ENCODE measurements around the gene NAP1L4.
A peak's percentile ranks its signal among the peaks of the same experiment; 100 is the strongest.

The NAP1L4 gene

DNA sequence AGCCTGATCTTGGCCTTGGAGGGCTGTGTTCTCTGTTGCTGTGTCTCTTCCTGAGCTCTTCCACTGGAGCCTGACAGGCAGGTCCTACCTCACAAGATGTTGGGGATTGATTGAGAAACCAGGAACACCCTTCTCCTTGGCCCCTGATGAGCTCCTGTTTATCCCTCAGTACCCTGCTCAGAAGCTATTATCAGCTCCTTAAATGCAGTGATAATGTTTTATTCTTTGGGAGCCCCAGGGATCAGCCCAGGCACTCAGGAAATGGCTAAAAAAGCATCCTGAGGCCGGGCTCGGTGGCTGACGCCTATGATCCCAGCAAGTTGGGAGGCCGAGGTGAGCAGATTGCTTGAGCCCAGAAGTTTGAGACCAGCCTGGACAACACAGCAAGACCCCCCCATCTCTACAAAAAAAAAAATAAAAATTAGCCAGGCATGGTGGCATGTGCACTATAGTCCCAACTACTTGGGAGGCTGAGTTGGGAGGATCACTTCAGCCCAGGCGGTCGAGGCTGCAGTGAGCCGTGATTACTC, 58.0 kb downstream of the NAP1L4 start:
- DNase-seq: no peak

DNA sequence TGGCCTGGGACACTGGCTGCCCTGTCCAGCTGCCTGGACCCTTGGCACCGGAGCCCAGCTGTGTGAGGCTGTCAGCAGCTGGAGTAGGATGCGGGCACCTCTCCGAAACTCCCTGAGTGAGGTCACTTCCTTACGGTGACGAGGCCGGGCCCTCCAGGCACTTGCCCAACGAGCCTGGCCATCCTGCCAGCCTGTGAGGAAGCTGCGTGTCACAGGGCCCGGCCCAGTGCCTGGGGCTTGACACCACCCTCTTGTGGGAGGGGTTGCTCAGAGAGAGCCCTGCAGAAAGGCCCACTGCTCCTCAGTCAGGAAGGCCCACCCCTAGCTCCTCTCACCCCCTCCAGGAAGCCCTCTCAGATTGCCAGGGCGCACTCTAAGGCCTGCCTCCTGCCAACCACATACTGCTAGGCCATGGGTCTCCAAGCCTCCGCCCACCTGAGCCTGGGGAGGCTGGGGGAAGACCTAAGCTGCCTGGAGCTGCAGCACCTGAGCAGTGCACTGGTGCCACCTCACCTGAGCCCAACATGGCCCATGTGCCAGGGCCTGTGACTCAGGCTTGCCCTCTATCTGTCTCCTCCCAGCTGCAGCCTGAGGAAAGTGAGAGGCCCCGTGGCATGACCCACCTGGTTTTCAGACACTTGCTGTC, 58.6 kb downstream of the NAP1L4 start:
- peak; percentile 52 for DNase-seq

DNA sequence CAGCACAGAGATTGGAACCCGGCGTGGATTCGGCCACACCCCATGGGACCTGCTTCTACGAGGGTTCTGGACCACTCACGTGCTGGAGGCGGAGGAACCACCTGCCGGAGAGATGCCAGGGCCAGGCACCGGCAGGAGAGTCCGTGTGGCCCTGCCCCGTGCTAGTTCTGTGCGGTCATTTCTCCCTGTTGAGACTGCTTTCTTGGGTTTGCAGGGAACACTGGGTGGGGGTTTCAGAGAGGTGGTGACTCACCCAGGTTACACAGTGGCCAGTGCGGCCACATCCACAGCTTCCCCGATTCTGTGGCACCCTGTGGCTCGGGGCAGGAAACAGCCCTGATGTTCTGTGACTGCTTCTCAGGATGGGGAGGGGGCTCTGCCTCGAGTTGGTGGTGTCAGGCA, 59.3 kb downstream of the NAP1L4 start:
- DNase-seq: no peak

DNA sequence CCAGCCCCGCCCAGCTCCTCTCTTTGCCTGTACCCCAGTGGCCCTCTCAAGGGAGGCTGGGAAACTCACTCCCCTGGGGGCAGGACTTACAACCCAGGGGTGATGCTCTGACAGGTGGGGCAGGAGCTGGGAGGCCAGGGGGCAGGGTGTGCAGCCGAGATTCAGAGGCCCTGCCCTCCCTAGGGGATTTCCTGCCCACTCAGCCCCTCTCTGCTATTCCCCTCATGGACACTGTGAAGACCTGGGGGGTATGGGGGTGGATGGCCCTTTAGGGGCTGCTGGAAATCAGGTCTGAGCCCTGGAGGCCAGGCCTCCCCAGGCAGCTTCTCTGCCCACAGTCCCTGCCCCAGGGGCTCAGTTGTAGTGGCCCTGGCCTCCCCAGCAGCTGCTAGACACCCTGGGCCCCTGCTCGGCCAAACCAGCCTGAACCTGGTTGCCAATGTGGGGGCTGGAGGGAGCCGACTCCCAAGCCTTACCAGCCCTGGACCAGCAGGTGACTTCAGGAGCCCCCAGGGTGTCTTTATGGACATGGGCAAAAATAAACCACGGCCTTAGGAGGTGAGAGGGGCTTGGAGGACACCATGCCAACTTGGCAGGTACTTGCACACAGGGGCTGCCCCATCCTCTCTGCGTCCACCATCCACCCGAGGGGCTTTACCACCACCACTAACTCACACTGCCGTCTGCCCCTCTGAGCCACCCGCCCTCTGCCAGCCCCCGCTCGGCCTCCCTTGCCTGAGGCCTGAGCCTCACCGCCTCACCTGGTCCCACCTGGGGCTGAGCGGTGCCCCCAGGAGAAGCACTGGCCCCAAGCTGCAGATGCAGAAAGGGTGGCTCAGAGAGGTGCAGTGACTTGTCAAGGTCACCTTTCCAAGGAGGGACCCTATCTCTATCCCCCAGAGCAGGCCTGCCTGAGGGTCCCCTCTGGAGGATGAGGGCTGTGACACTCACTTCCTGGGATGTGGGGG, 60.1 kb downstream of the NAP1L4 start:
- DNase-seq: no peak

DNA sequence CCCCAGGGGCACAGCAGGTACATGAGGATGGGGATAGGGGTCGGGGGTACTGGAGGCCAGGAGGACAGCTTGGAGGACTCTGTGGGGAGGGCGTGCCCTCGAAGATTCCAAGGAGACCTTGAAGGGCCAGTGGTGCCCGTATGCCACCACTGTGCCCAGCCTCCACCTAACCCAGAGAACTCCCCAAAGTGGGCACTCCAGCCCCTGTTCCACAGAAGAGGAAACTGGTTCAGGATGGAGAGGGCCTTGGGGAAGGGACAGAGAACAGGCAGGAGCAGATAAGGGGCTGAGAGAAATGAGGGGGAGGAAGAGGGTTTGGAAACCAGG, 60.7 kb downstream of the NAP1L4 start:
- DNase-seq: no peak

DNA sequence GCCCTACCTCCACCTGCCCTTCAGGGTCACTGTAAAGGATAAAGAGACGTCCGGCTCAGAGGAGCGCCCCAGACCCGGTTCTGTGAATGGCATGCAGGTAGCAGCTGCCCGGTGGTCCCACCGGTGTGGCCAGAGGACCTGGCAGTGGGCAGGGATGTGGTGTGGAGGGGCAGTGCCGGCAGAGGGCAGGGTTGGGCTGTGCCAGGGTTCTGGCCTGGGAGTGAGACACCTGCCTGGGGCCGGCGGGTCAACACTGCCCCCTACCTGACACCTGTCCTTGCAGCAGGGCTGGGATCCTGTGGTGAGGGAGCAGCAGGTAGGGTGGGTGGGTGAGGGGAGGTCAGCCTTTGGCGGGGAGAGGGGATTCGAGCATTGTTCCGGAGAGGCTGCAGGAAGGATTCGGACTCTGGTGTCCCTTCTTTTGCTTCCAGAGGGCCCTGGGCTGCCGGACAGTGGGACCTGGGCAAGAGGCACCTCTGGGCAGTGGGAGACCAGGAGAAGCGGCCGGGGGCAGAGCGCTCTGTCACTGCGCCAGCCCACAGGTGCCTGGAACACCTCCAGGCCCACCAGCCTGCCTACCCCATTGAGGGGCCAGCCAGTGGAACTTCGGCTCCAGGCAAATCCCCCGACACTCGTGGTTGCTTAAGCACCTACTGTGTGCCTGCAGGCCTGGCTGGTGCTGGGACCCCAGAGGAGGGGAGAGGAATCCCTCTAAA, 61.3 kb downstream of the NAP1L4 start:
- DNase-seq: no peak

DNA sequence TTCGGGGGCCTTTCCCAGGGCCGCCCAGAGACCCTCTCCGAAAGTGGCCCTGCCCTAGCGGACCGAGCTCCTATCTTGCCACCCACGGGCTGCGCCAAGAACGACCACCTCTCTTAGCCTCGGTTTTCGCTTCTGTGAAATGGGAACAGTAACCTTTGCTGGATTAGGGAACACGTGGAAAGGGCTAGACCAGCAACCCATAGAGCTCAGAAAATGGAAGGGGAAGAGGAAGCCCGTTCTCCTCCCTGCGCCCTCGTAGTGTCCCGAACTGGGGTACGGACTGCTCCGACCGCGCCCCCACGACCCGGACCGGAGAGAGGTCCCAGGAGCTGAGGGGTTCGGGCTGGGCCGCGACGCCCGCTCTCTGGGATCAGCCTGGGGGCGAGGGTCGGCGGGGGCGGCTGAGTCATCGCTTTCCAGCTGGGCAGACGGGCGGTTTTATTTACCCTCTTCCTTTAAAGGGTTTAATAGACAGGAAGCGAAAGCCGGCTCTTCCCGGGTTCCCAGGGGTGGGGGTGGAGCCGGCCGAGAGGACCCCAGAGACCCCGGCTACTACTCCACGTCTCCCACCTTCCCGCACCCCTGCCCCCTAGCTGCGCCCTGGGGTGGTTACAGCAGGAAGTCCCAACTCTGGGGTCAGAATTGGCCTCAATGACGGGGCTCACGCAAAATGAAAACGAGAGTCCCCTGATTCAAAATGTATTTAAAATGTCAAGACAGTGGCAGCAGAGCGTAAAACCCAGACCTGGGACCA, 62.0 kb downstream of the NAP1L4 start:
- peak; percentile 24 for DNase-seq

DNA sequence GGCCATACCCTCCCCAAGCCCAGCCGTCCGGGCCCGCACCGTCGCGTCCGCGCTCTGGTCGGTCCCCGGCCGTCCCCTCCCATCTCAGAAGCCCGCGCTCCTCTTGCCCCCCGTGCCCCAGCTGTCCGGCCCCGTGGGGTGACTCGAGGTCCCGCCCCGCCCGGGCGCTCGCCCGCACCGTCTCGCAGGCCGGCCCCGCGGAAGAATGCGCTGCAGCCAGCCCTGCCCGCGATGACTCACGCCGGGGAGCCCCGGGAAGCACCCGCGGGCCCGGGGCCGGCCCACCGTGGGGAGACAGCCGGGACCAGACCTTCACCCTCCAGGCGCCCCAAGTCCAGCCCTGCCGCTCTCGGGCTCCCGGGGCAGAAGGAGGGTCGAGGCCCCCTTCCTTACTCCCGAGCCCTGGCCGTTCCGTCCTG, 62.6 kb downstream of the NAP1L4 start:
- DNase-seq: peak; percentile 22

DNA sequence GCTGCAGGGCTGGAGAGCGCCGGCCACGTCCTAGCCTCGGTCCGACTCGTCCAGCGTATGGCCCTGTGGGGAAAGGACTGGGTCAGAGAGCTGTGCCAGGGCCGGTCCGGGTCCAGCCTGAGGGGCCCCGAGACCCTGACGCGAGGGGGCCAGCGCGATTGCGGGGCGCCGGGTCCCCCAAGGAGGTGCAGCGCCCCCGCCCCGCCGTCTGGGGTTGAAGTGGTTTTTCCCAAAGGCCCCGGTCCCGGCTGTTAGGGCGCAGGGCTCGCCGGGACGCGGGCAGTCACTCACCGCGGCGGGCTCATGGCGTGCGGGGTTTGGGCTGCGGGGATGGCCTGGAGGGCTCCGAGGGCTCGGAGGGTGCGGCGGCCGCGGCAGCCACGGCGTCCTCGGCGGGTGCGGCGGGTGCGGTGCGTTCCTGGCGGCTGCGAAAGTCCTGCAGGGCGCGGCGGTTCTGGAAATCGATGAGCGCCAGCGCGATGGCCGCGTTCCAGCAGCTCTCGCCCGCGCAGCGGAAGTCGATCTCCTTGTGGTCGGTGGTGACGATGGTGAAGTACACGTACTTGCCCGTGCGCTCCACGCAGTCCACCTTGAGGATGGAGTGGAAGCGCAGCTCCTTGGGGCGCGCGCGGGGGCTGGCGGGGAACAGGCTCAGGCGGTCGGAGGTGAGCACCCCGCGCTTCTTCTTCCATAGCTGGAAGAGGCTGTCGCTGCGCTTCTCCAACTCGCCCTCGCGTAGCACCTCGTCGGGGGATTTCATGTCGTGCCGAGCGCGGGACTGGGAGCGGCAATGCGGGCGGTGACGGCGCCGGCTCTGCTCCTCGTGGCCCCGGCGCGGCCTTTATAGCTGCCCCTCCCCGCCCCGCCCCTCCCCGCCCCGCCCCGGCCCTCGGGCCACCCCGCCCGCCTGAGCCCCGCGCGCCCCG, 63.3 kb downstream of the NAP1L4 start, which contains the start of gene PHLDA2:
PHLDA2 (minus strand) TSS at position 816 of the 926 bp plus-strand sequence; CDS start at position 760, 56 bp downstream.
- DNase-seq: peak; percentile 32

DNA sequence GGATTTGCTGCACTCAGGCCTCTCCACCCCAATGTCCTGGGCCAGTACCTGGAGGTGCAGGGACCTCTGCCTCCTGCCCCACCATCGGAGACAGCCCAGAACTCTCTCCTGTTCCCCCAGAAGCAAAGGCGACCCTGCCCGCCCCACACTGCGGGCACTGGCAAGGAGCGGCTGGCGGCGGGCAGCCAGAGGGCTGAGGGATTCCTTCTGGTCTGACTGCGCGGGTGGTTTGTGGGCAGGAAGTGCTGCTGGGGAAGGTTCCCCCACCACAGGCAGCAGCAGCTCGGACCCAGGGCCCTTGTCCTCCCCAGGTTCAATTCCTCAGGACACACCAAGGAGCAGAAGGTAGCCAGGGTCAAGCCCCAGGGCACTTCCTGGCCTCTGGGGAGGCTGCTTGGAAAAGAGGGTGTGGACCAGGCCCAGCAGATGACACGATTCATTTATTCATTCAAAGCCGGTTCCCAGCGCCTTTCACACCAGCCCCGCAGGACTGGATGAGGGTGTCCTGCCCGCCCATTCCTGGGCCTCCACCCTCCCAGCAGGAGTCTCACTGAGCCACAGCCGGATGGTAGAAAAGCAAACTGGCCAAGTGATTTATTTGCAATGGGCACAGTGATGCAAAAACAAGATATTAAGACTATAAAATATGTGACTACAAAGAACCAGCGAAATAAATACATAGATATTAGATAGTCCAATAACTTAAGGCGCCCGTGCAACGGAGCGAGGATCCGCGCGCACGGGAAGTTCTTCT, 64.1 kb downstream of the NAP1L4 start:
- no peak for DNase-seq

DNA sequence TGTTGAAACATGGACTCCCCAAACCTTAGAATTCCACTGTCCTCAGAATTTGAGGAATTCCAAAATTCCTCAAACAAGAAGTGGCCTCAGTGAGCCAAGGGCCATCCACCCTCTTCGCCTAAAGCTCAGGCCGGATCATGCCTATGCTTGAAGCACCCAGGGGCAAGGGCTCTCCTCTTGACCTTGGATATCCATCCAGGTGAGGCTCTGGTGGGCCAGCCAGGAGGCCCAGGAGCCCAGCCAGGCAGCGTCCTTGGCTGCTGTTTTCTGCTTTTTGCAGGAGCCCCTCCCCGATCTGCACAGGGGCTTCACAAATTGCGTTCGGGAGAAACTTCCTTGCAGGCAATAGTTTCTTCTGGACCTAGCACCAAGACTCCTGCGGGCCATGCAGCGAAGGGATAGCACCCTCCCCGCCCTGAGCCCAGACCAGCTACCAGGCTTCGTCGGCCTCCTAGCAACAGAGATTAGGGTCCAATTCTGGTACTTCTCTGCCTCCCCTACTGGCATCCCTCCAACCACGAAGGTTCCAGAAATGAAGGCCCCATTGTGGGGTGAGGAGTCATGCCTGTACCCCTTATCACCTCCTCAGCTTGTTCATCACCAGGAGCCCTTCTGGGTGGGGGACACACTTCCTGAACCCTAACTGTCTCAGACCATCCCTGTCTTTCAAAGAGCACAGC, 64.9 kb downstream of the NAP1L4 start:
- no peak for DNase-seq

DNA sequence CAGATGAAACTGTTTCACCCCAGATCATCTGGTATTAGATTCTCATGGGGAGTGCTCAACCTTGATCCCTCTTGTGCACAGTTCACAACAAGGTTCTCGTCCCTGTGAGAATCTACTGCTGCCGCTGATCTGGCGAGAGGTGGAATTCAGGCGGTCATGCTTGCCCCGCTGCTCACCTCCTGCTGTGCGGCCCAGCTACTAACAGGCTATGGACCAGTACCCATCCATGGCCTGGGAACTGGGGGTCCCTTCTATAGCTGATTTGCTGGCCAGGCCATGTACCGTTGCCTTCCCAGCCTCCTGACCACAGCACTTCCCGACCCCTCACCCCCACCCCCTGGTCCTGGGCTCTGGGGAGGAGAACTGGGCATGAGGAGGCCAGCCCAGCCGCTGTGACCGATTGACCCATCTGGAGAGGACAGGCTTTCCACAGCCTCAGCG, 65.5 kb downstream of the NAP1L4 start:
- DNase-seq: no peak

DNA sequence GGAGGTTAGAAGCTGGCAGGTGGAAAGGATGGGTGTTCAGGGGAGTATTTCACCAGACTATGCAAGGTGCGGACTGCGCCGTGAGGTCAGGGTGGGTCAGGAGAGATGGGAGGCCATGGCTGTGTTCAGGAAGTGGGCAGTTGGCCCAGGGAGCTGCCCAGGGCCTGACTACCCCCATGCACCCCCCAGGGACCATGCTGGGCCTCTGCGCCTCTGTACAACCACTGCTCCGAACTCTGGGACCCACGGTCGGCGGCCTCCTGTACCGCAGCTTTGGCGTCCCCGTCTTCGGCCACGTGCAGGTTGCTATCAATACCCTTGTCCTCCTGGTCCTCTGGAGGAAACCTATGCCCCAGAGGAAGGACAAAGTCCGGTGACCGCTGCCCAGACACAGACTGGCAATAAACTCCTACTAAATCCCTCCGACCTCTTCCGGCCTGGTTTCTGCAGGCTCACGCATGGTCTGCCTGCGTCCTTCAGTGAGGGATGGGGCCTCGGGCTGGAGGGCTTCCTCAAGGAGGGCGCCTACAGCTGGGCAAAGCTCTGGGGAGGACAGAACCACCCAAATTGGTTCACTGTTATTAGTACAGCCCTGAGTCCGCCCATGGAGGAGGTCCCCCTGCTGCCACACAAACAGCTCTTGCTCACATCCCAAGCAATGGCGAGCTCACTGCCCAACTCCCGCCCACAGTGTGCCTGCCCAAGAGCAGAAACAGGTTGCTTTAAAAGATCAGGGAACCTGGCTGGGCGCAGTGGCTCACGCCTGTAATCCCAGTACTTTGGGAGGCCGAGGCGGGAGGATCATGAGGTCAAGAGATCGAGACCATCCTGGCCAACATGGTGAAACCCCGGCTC, 67.1 kb downstream of the NAP1L4 start:
- no peak for DNase-seq

DNA sequence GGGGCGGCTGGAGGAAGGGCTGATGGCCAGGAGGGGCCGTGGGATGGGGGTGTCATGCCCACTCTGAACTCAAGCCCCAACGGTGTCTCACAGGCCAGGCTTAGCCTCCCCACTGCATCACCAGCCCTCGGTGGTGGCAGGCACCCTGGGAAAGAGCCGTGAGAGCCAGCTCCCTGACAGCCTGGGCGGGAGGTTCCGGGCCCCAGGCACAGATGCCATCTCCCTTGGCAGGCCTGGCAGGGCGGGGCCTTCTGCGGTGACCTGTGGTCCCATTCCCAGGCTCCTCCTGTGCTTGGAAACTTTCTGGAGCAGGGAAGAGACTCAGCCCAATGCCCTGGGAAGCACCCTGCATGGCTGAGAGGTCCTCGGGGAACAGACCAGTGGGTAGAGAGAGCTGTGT, 67.7 kb downstream of the NAP1L4 start:
- DNase-seq: no peak

DNA sequence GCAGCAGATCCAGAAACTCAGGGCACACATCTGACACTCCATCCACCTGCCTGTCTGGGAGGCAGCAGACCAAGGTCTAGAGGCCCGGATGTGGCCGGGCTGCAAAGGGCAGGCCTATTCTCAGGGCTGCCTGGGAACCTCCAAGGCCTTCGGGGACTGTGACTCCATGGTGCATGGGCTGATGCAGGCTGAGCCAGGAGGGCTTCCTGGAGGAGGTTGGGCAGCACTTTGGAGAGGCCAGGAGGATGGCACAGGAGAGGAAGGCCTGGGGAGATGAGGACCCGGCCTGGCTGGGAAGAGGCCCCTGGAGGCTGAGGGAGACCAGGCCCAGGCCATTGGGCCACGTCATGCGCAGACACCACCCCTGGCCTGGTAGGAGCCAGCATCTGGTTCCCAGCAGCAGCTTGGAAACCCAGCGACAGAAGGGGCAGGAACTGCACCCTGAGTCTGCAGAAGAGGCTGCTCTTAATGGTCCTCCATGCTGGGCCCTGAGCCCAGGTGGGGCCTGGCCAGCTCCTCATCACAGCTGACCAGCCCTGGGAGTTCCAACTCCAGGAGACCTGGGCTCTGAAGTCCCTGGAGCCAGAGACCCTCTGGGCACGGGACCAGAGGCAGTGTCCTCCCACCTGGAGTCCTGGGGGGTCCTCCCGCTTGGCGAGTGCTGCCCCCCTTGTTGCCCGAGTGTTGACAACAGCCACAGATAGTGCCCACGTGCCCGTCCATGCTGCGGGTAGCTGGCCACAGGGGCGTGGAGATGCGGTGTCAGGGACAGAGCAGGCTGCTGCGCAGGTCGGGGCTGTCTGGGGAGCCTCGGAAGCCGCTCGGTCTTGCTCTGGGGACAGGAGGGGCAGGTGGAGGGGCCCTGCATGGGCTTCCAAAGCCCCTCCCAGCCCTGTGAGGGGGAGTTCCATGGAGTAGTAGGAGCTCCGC, 68.4 kb downstream of the NAP1L4 start:
- DNase-seq: no peak

DNA sequence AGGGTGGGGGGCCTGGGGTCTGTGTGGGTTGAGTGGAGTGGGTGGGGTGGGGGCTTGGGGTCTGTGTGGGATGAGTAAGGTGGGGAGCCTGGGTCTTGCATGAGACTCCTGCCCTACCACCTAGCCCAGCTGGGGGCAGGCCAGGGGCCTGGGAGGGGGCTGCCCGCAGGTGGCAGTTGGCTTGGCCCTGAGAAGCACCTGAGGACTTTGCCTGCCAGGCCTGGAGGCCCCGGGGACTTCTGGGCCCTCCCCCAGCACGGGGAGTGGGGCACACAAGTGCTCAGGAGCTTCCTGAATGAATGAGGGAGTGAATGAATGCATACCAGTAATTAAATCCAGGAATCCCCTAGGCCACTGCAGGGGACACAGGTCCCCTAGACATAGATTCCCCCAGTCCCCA, 69.5 kb downstream of the NAP1L4 start:
- DNase-seq: no peak

DNA sequence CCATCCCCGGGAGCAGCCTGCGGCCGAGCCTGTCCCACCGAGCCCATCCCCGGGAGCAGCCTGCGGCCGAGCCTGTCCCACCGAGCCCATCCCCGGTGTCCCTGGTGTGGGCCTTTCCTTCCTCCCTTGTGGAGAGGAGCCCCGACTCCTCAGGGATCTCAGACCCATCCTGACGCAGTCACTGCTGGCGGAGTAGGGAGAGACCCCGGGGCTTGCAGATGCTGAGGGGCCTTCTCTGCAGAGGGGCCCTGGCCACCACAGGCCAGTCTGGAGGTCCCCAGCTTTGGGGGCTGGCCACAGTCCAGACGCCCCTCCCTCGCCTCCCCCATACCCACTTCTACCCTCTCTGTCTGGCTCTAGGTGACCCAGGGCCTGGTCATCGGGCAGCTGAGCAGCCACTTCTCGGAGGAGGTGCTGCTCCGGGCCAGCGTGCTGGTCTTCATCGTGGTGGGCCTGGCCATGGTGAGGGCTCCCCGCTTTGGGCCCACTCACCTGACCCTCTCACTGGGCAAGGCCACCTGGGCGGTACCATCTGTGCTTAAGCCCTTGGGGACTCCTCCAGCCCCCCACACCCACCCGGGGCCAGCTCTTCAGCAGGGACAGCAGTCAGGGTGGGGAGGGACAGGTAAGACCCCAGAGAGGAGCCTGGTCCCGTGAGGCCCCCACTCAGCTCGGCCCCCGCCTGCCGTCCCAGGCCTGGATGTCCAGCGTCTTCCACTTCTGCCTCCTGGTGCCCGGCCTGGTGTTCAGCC, 70.2 kb downstream of the NAP1L4 start:
- DNase-seq: no peak

All from amniotic stem cell (primary cell).